Panc1 (cell line): ENCODE measurements around the gene DCUN1D1.

Experiments
- POLR2AphosphoS5 ChIP-seq: IDR thresholded peaks from 2 replicates; pipeline ENCODE4 v1.6.1; 2012; ENCODE audit warnings: mild to moderate bottlenecking, low read depth, low read length, moderate library complexity
- SIN3A ChIP-seq: IDR thresholded peaks from 2 replicates; pipeline ENCODE4 v1.6.1; 2012; ENCODE audit warnings: low read depth, mild to moderate bottlenecking, low read length, moderate library complexity, borderline replicate concordance; ENCODE audit not compliant: insufficient read depth
- TCF7L2 ChIP-seq: IDR thresholded peaks from 2 replicates; pipeline ENCODE4 v1.6.1; 2011; ENCODE audit warnings: mild to moderate bottlenecking, low read depth, low read length, inconsistent platforms
- TF ChIP-seq, protein P1 (sequence below): fragments of 450-650 bp; IDR thresholded peaks from 2 replicates; pipeline ENCODE4 v1.5.1; 2017; ENCODE audit warnings: mild to moderate bottlenecking
- TF ChIP-seq, protein P2 (sequence below), 2 experiments: IDR thresholded peaks; 2 replicates each; pipeline ENCODE4 v1.6.1; 2011 to 2012; ENCODE audit warnings: low read depth in 2 of 2, control low read depth in 1 of 2, low read length in 1 of 2, mild to moderate bottlenecking in 1 of 2, moderate library complexity in 1 of 2; ENCODE audit not compliant: insufficient read depth in 1 of 2

DNA sequence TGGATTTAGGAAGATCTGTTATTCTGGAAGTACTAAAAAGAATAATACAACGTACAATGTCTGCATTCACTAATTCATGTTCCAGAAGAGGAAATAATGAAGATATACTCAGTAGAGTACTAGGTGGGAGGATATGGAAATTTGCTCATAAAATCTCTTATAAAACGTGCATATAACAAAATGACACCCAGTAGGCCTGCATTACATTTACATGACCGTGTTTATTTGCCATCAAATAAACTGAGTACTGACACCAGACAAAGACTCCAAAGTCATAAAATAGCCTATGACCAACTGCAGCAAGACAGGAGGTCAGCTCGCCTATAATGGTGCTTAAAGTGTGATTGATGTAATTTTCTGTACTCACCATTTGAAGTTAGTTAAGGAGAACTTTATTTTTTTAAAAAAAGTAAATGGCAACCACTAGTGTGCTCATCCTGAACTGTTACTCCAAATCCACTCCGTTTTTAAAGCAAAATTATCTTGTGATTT is 60.4 kb downstream of the DCUN1D1 start:
- TF ChIP-seq, protein P1, sequence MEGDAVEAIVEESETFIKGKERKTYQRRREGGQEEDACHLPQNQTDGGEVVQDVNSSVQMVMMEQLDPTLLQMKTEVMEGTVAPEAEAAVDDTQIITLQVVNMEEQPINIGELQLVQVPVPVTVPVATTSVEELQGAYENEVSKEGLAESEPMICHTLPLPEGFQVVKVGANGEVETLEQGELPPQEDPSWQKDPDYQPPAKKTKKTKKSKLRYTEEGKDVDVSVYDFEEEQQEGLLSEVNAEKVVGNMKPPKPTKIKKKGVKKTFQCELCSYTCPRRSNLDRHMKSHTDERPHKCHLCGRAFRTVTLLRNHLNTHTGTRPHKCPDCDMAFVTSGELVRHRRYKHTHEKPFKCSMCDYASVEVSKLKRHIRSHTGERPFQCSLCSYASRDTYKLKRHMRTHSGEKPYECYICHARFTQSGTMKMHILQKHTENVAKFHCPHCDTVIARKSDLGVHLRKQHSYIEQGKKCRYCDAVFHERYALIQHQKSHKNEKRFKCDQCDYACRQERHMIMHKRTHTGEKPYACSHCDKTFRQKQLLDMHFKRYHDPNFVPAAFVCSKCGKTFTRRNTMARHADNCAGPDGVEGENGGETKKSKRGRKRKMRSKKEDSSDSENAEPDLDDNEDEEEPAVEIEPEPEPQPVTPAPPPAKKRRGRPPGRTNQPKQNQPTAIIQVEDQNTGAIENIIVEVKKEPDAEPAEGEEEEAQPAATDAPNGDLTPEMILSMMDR: no peak
- no peak for TF ChIP-seq POLR2AphosphoS5
- TF ChIP-seq, protein P2, sequence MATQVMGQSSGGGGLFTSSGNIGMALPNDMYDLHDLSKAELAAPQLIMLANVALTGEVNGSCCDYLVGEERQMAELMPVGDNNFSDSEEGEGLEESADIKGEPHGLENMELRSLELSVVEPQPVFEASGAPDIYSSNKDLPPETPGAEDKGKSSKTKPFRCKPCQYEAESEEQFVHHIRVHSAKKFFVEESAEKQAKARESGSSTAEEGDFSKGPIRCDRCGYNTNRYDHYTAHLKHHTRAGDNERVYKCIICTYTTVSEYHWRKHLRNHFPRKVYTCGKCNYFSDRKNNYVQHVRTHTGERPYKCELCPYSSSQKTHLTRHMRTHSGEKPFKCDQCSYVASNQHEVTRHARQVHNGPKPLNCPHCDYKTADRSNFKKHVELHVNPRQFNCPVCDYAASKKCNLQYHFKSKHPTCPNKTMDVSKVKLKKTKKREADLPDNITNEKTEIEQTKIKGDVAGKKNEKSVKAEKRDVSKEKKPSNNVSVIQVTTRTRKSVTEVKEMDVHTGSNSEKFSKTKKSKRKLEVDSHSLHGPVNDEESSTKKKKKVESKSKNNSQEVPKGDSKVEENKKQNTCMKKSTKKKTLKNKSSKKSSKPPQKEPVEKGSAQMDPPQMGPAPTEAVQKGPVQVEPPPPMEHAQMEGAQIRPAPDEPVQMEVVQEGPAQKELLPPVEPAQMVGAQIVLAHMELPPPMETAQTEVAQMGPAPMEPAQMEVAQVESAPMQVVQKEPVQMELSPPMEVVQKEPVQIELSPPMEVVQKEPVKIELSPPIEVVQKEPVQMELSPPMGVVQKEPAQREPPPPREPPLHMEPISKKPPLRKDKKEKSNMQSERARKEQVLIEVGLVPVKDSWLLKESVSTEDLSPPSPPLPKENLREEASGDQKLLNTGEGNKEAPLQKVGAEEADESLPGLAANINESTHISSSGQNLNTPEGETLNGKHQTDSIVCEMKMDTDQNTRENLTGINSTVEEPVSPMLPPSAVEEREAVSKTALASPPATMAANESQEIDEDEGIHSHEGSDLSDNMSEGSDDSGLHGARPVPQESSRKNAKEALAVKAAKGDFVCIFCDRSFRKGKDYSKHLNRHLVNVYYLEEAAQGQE (IDR thresholded peaks at IDR 0.05; ENCODE audit: insufficient read depth in 1 of 2, low read depth in 2 of 2, low read length in 1 of 2): no peak
- TF ChIP-seq SIN3A: no peak
- no peak for TF ChIP-seq TCF7L2
